HG02970 (cell line): ENCODE measurements around the gene LPXN.
A peak's percentile ranks its signal among the peaks of the same experiment; 100 is the strongest.
"Not testable (repeated sequence)": the region's sequence is repeated elsewhere in the genome, so short reads cannot be mapped to it uniquely, and the experiment has no call there.

ENCODE experiments used
- ATAC-seq: cut with Tn5 transposase; IDR thresholded peaks from one replicate; pipeline ENCODE4 v1.9.1; 2021; ENCODE audit warnings: mild to moderate bottlenecking, moderate library complexity, moderate number of reproducible peaks; ENCODE audit not compliant: unreplicated experiment, low FRiP score

Gene LPXN

DNA sequence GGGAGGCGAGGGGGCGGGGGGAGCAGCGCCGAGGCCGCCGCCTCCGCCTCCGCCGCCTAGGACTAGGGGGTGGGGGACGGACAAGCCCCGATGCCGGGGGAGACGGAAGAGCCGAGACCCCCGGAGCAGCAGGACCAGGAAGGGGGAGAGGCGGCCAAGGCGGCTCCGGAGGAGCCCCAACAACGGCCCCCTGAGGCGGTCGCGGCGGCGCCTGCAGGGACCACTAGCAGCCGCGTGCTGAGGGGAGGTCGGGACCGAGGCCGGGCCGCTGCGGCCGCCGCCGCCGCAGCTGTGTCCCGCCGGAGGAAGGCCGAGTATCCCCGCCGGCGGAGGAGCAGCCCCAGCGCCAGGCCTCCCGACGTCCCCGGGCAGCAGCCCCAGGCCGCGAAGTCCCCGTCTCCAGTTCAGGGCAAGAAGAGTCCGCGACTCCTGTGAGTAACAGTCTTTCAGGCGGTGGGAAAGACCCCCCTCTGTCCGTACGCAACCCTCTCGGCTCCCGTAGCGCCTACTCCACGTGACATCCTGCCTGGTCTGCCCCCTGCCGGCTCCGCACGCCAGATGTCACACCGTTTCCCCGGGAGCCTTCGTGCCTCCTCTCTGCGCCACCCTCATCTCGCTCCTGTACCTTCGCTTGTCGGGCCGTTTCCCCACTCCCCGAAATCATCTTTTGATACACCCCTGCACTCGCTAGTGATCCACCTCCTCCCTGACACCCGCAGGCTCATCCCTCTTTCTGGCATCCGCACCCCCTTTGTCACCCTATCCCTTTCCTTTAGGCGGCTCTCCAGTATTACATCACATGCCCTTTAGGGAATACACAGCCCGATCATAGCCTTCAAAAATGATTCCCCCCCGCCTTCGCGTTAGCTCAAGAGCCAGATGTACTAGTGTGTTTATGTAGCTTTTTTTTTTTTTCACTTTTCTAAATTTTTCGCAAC lies 3.8 kb upstream of the LPXN start:
- ATAC-seq = peak; percentile 39

DNA sequence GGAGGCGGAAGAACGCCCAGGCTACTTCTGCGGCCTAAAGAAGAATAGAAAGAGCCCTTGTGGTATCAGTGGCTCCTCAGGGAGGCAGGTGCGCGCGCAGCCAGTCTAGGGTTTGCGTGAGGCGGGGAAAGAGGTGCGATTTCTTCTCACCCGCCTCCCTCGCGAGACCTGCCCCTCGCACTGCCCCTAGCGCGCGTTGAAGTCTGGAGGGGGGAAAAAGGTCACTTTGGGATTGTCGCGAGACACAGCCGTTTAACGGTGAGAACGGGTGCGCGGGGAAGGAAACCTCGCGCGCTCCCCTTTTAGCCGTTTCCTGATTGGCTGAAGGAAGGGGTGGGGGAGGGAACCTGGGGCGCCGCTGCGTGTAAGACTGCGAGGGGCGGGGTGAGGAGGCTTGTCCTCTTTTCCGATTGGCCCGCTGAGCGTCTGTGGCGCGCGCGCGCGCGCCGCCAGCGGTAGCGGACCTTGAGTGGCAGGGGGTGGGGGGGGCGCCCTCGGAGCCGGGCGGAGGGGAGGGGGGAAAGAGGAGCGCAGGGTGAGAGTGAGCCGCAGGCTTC lies 3.1 kb upstream of the LPXN start, which contains the start of gene ZFP91:
Gene ZFP91, plus strand, starts transcription at position 429 of the 557 bp plus-strand sequence. CDS start 219 bp downstream, outside the sequence.
- peak; percentile 35 for ATAC-seq

DNA sequence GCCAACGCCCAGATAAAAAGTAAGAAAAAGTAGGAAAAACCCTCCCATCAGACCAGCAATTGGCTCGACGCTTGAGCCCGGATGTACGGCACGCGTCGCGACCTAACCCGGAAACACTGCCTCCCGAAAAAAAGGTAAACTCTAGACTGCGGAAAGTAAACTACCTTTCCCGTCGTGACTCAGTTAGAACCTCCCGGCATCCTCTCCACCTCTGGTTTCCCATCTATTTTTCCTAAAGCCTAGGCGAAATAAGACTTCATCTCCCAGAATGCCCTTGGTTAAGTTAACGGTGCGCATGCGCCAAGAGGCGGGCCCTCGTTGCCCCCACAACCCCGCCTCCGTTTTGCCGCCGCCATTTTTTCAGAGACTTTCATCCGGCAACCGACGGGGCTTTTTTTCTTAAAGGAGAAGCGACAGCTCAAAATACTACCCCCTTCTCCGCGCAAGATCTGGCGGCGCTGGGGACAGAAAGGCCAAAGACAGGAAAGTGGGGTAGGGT lies 2.5 kb upstream of the LPXN start:
- peak; percentile 33 for ATAC-seq

DNA sequence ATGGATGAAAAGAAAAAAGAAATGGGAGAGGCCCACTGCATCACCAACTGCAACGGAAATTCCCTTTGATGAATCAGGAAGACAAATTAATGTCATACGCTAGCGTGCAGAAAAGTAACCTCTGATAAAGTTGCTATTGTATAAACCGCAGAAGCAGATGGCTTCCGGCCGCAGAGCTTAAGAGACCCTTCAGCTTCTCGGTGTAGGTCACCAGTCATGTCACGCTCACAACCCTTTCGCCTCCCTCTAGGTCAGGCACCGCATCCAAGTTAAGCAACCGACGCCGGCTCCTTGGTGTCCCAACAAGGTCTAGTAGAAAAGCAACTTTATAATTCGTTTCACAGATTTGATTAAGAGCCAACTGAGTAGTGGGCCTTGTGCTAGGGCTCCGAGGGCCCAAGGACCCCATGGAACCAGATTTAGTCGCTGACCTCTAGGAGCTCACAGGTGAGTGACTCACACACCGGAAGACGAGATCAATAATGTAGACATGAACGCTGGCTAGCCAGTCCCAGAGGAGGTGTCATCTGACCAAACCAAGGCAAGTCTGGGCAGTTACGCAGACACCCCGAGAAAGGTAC lies 2.0 kb upstream of the LPXN start:
- ATAC-seq = peak; percentile 41

DNA sequence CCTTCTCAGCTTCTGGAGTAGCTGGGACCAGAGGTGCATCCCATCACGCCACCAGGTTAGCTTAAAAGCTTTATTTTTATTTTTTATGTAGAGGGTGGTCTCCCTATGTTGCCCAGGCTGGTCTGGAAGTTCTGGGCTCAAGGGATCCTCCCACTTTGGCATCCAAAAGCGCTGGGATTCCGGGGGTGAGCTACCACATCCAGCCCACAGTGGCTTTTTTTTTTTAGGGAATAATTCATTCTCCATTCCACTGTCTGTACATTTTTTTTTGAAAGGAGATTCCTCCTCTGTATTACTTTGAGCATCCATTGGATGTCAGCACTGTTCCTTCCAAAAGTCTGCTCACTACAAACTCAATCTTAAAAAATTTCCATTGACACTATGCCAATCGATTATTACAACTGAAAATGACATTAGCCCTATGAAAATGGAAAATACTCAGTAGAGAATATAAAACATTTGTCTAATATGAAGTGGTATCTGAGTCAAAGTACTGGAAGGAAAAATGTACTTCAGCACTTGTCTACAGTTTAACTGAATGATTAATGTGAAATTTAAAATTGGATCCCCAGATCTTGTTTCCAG lies 1.3 kb upstream of the LPXN start:
- ATAC-seq = no peak

DNA sequence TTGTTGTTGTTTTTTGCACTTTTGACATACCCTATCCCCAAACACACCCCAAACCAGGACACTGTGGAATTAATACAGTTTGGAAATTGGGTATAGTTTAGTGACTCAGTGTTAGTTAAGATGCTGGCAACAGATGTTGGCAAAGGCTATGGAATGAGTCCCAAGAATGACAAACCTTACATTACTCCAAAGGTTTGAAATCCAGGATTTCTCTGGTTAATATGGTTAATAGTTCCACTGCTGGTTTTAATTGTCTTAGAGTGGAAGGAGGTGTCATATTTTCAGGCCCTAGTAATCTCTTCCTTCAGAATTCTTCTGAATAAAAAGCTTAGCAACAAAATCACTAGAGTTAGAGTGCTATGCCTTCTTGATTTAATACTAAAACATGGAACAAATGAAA lies 775 bp downstream of the LPXN start:
- ATAC-seq = no peak

DNA sequence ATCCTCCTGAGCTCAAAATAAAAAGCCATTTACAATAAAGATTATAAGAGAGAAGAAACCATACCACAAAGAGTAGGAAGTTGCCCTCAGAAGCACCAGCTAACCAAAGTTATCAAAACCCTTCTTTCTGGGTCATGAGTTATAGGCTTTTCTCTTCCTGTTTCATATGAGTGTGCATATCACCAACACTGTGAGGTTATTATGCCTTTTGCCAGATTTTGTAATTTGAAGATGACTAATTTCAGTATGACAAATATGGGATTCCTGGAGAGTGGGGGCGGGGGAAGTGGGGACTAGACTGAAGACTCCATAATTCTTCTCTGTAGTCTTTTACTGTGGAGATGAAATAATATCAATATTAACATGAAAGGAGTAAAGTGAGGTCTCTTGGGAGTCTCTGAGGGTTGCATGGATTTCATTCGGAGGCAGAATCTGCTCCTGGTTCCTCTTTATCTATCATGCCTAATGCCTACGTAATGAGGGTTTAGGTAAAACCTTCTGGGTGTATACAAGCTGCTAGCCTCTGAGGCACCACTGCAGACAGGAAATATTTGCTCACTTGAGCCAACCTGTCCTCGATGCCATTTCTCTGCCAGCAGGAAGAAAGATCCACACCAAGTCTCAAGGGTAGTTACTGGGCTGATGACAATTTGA lies 2.1 kb downstream of the LPXN start:
- ATAC-seq = no peak

DNA sequence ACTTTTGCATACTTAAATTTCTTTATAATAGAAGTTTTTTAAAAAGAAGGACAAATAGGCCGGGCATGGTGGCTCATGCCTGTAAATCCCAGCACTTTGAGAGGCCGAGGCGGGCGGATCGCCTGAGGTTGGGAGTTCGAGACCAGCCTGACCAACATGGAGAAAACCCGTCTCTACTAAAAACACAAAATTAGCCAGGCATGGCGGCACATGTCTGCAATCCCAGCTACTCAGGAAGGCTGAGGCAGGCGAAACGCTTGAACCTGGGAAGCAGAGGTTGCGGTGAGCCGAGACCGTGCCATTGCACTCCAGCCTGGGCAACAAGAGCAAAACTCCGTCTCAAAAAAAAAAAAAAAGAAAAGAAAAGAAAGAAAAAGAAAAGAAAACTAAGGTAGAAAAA lies 2.8 kb downstream of the LPXN start:
- not testable (repeated sequence) for ATAC-seq

DNA sequence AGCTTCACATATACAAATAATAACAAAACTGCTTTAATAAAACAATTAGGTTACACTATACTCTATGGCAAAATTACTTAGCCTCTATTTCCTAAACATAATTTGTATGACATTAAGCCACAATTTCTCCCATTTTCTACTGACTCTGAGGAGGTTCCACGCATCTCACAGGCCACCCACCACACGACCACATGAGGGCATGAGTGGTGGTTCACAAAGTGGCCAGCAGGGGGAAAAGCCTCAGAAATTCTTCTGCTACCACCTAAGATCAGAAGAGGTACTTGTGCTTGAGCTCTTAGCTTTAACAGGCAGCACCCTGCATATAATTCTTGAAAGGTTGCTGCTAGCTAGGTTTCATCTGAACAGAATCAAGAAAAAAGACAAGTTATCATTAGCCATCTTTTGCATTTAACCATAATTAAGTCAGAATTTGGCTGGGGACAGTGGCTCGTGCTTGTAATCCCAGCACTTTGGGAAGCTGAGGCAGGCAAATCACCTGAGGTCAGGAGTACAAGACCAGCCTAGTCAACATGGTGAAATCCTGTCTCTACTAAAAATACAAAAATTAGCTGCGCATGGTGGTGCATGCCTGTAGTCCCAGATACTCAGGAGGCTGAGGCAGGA lies 7.7 kb downstream of the LPXN start:
- ATAC-seq = no peak

DNA sequence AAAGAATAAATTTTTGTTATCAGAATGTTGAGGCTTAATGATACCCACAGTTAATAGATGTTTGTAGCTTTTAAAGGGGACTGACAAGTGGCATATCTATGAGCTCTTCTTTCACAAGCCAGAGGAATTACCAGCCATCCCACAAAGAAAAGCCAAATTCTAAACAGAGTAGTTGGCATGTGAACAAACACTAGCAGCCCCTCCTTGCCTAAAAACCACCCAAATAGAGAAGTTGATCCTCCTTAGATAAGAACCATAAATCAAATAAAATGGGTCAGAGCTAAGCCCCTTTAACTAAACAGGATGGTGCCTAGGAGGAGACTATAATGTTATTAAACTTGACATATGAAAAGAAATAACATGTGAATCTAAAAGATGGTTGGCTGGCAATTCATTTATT lies 11.4 kb downstream of the LPXN start:
- ATAC-seq = no peak

DNA sequence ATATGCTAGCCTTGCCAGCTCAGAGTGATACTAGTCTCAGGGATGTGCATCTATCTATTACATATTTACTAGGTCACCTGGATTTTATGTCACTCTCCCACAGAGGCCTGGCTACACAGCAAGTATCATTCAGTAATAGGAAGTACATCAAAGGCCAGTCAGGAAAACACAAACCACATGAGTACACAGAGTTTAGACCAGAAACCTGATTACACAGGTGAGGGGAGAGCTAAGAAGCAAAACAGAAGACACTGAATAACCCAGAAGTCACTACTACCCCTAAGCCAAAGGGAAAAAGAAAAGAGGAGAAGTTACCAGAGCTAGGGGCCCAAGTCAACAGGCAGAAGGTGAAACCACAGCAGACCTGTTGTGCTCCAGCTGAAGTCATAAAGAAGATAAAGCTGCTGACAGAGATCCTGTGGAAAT lies 13.3 kb downstream of the LPXN start:
- ATAC-seq = peak; percentile 82

DNA sequence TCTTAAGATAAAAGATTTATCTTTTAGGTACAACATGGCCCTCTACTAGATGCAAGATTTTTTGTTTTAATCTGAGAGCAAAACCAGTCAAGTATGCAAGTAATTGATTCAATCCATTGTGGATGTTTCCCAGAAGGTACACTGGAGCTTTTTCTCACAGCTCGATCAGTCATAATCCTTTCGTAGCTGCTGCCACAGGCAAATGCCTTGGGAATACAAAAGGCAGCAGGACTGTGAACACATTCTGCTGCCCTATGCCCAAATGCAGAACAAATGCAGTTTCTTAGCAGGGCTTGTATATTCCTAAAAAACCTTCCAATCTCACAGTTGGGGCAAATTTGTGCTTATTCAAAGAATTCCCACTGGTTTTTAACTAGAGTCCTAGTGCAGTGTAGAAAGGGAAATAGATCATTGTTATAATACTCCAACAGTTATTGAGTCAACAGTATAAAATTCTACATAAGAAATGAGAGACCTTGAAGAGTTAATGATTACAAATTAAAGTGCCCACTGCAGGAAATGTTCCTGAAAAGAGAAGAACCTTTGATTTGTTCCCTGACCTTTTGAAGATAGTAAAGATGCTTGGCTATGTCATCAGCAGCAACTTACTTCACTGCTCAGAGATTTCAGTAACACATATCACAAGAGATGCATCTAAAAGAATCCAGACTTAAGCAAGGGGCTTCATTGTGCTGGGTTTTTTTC lies 14.1 kb downstream of the LPXN start:
- no peak for ATAC-seq

DNA sequence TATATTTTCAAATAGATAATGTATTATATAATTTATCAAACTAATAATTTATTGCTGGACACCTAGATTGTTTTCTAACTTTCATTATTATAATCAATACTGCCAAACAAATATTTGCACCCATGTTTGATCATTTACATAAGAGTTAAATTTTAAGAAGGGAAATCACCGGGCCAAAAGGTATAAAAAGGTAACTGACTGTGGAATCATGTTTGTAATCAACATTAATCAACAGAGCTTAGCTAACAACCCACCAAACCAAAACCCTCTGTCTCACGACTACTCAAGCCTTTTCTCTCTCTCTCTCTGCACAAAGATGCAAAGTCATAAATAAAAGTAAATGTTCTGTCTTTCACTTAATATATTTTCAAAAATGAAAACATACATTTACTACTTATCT lies 14.8 kb downstream of the LPXN start:
- ATAC-seq = no peak

DNA sequence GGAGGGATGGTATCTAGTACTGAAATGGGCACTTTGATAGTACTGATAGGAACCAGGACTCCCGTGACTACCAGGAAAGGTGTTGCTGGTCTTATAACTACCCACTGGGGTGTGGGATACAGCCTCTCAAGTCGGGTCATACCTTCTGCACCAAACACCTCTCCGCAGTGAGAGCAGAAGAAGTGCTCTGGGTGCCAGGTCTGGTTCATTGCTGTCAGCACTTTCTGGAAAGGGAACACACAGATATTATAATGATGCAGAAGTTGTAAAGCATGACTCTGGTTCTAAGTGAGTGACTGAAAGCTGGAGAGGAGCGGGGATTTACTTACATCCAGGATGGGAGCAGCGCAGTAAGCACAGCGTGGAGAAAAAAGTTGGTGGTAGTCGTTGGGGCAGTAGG lies 26.0 kb downstream of the LPXN start:
- no peak for ATAC-seq

DNA sequence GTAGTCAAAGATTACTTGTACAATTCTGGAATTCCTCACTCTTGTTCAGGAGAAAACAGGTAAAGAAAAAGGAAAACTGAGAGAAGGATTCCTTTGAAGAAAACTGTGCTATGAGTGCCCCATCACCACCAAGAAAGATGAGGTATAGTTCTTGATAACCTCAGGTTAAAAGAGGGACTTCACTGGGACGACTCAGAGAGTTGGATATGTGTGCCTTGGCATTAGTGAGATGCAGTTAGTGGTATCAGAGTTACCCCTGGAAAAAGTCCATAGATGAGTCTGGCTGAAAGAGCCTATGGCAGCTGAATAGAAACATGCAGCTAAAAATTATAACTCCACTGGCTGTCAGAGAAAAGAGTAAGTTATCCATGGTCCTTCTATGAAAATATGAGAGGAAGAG lies 28.8 kb downstream of the LPXN start:
- no peak for ATAC-seq

DNA sequence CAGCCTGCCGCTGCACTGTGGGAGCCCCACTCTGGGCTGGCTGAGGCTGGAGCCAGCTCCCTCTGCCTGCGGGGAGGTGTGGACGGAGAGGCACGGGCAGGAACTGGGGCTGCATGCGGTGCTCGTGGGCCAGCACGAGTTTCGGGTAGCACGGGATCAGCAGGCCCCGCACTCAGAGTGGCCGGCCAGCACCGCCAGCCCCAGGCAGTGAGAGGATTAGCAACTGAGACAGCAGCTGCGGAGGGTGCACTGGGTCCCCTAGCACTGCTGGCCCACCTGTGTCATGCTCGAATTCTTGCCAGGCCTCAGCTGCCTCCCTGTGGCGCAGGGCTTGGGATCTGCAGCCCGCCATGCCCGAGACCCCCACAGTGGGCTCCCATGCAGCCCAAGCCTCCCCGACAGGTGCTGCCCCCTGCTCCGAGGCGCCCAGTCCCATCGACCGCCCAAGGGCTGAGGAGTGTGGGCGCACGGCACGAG lies 43.8 kb downstream of the LPXN start:
- ATAC-seq = no peak

DNA sequence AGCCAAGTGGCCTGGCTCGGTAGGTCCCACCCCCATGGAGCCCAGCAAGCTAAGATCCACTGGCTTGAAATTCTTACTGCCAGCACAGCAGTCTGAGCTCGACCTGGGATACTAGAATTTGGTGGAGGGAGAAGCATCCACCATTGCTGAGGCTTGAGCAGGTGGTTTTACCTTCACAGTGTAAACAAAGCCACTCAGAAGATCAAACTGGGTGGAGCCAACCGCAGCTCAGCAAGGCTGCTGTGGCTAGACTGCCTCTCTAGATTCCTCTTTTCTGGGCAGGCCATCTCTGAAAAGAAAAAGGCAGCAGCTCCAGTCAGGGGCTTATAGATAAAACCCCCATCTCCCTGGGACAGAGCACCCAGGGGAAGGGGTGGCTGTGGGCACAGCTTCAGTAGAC lies 45.4 kb downstream of the LPXN start:
- no peak for ATAC-seq

DNA sequence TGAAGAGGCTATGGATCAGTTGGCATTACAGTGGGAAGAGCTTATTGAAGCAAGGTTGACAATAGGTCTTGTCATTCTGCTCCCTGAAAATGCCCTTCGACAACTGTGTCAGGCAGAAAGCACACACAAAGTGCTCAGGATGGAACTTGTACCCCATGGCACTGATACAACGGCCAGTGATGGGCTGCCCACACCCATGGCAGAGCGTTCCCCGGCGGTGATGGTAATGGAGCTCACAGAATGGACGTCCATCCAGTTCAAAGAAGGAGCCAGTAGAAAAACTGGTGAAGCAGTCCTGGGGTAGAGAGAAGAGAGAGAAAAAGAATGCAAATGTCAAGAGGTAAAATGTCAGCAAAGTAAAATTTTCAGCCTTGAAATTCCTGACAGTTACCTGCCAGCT lies 48.2 kb downstream of the LPXN start:
- no peak for ATAC-seq

DNA sequence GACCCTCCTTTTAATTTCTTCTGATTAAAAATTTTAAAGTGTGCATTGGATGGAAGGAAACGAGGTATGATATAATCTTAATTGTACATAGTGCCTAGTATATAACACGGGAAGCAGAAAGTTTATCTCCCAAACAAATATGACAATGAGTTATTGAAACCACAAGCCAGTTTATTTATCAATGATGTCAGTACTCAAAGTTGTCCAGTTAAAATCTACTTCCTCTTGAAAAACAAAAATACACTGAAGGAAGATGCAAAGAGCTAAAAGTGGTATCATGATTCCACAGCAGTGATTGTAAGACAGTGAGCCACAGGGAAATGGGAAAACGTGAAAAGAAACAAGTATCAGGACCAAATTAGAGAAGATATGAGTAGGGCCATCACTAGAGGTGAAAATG lies 48.9 kb downstream of the LPXN start:
- no peak for ATAC-seq
